HEK293 (cell line): ENCODE results near the gene FAM171A2.
"Not testable (repeated sequence)": the region's sequence is repeated elsewhere in the genome, so short reads cannot be mapped to it uniquely, and the experiment has no call there.

ENCODE experiments used
- CTCF ChIA-PET: fragments of 350-600 bp; formaldehyde crosslinking; extraction: SDS; loops from one replicate; lab custom pipeline; 2021; ENCODE audit warnings: antibody characterized with exemption; lab: Yijun Ruan, JAX
- POLR2A ChIA-PET: fragments of 300-600 bp; formaldehyde crosslinking; extraction: SDS; loops from one replicate; lab custom pipeline; 2020; ENCODE audit warnings: antibody characterized with exemption, inconsistent platforms; lab: Yijun Ruan, JAX
- H3K27ac ChIP-seq: fragments of 200-500 bp; sonication (Bioruptor generic); 2 replicates; pipeline ENCODE4 v1.5.1; 2014; ENCODE audit warnings: low read depth, low read length, control low read depth, inconsistent platforms; ENCODE audit errors: extremely low read depth
- H3K36me3 ChIP-seq, 2 experiments: fragments of 200-500 bp in 1 of 2; sonication (Bioruptor generic) in 1 of 2; 1 replicate in 1 of 2; 2 replicates in 1 of 2; pipeline ENCODE4 v1.5.1; 2014 to 2017; ENCODE audit warnings: inconsistent platforms in 2 of 2, low read length in 2 of 2; ENCODE audit not compliant: control insufficient read depth in 2 of 2, insufficient read depth in 1 of 2
- H3K4me1 ChIP-seq: fragments of 200-500 bp; sonication (Bioruptor generic); 2 replicates; pipeline ENCODE4 v1.5.1; 2014; ENCODE audit warnings: mild to moderate bottlenecking, low read length, inconsistent platforms; ENCODE audit not compliant: control insufficient read depth, insufficient read depth
- H3K4me3 ChIP-seq: 2 replicates; pipeline ENCODE4 v1.5.1; 2011; ENCODE audit warnings: low read depth, mild to moderate bottlenecking, control low read depth, low read length, moderate library complexity
- H3K9me3 ChIP-seq: fragments of 200-500 bp; sonication (Bioruptor generic); 2 replicates; pipeline ENCODE4 v1.5.1; 2014; ENCODE audit warnings: low read depth, low read length, inconsistent platforms; ENCODE audit not compliant: control insufficient read depth, insufficient read depth
- PATZ1 ChIP-seq: fragments of 450-650 bp; formaldehyde crosslinking; IDR thresholded peaks from 2 replicates; pipeline ENCODE4 v1.5.1; 2016; ENCODE audit warnings: missing biosample characterization, missing genetic modification characterization
- PRDM1 ChIP-seq: fragments of 450-650 bp; formaldehyde crosslinking; IDR thresholded peaks from 2 replicates; pipeline ENCODE4; 2016; ENCODE audit warnings: missing biosample characterization, missing genetic modification characterization
- ZBTB8A ChIP-seq: fragments of 450-650 bp; formaldehyde crosslinking; IDR thresholded peaks from 2 replicates; pipeline ENCODE4 v1.5.1; 2016; ENCODE audit warnings: missing biosample characterization, missing genetic modification characterization
- ZNF114 ChIP-seq: fragments of 450-650 bp; formaldehyde crosslinking; IDR thresholded peaks from 2 replicates; pipeline ENCODE4 v1.5.0; 2017; ENCODE audit warnings: missing biosample characterization, missing genetic modification characterization
- ZNF121 ChIP-seq: fragments of 450-650 bp; formaldehyde crosslinking; IDR thresholded peaks from 2 replicates; pipeline ENCODE4 v1.5.1; 2016; ENCODE audit warnings: missing biosample characterization, missing genetic modification characterization
- ZNF140 ChIP-seq: fragments of 450-650 bp; formaldehyde crosslinking; IDR thresholded peaks from 2 replicates; pipeline ENCODE4 v1.5.1; 2016; ENCODE audit warnings: missing biosample characterization, missing genetic modification characterization
- ZNF24 ChIP-seq: fragments of 450-650 bp; formaldehyde crosslinking; IDR thresholded peaks from 2 replicates; pipeline ENCODE4 v1.5.1; 2016; ENCODE audit warnings: missing biosample characterization, missing genetic modification characterization
- ZNF266 ChIP-seq: fragments of 450-650 bp; formaldehyde crosslinking; IDR thresholded peaks from 2 replicates; pipeline ENCODE4 v1.5.1; 2016; ENCODE audit warnings: missing biosample characterization, missing genetic modification characterization, low read depth
- ZNF362 ChIP-seq: fragments of 450-650 bp; formaldehyde crosslinking; IDR thresholded peaks from 2 replicates; pipeline ENCODE4 v1.5.1; 2016; ENCODE audit warnings: missing biosample characterization, missing genetic modification characterization
- ZNF394 ChIP-seq: fragments of 450-650 bp; formaldehyde crosslinking; IDR thresholded peaks from 2 replicates; pipeline ENCODE4 v1.5.1; 2016; ENCODE audit warnings: missing biosample characterization, missing genetic modification characterization, mild to moderate bottlenecking, moderate library complexity, borderline replicate concordance
- ZNF404 ChIP-seq: fragments of 450-650 bp; formaldehyde crosslinking; IDR thresholded peaks from 2 replicates; pipeline ENCODE4 v1.5.1; 2017; ENCODE audit warnings: missing biosample characterization, missing genetic modification characterization
- ZNF426 ChIP-seq: fragments of 450-650 bp; formaldehyde crosslinking; IDR thresholded peaks from 2 replicates; pipeline ENCODE4 v1.5.1; 2017; ENCODE audit warnings: missing biosample characterization, missing genetic modification characterization, mild to moderate bottlenecking, inconsistent platforms, moderate library complexity
- ZNF433 ChIP-seq: fragments of 450-650 bp; formaldehyde crosslinking; IDR thresholded peaks from 2 replicates; pipeline ENCODE4 v1.5.1; 2016; ENCODE audit warnings: missing biosample characterization, missing genetic modification characterization, low read depth
- ZNF514 ChIP-seq: fragments of 450-650 bp; formaldehyde crosslinking; IDR thresholded peaks from 2 replicates; pipeline ENCODE4 v1.5.1; 2016; ENCODE audit warnings: missing biosample characterization, missing genetic modification characterization
- ZNF549 ChIP-seq: fragments of 450-650 bp; IDR thresholded peaks from 2 replicates; pipeline ENCODE4 v1.5.1; 2018; ENCODE audit warnings: missing biosample characterization, missing genetic modification characterization, mild to moderate bottlenecking, inconsistent platforms, moderate library complexity
- ZNF555 ChIP-seq: fragments of 450-650 bp; formaldehyde crosslinking; conservative IDR thresholded peaks from 2 replicates; pipeline ENCODE4 v1.5.1; 2017; ENCODE audit warnings: missing biosample characterization, mild to moderate bottlenecking, missing genetic modification characterization, inconsistent platforms
- ZNF558 ChIP-seq: fragments of 450-650 bp; formaldehyde crosslinking; IDR thresholded peaks from 2 replicates; pipeline ENCODE4 v1.5.1; 2016; ENCODE audit warnings: missing biosample characterization, missing genetic modification characterization
- ZNF623 ChIP-seq: fragments of 450-650 bp; formaldehyde crosslinking; IDR thresholded peaks from 2 replicates; pipeline ENCODE4 v1.5.1; 2016; ENCODE audit warnings: missing biosample characterization, missing genetic modification characterization
- ZNF629 ChIP-seq: fragments of 450-650 bp; formaldehyde crosslinking; IDR thresholded peaks from 2 replicates; pipeline ENCODE4 v1.5.1; 2017; ENCODE audit warnings: missing biosample characterization, missing genetic modification characterization
- ZNF660 ChIP-seq: fragments of 450-650 bp; IDR thresholded peaks from 2 replicates; pipeline ENCODE4 v1.5.1; 2018; ENCODE audit warnings: missing biosample characterization, mild to moderate bottlenecking, missing genetic modification characterization
- ZNF664 ChIP-seq: fragments of 450-650 bp; formaldehyde crosslinking; IDR thresholded peaks from 2 replicates; pipeline ENCODE4 v1.5.1; 2016; ENCODE audit warnings: missing biosample characterization, missing genetic modification characterization
- ZNF791 ChIP-seq: fragments of 450-650 bp; formaldehyde crosslinking; IDR thresholded peaks from 2 replicates; pipeline ENCODE4 v1.5.1; 2016; ENCODE audit warnings: missing biosample characterization, missing genetic modification characterization
- ZNF843 ChIP-seq: fragments of 450-650 bp; formaldehyde crosslinking; IDR thresholded peaks from 2 replicates; pipeline ENCODE4 v1.5.1; 2016; ENCODE audit warnings: missing biosample characterization, missing genetic modification characterization
- TF ChIP-seq, protein P1 (sequence below): fragments of 450-650 bp; formaldehyde crosslinking; IDR thresholded peaks from 2 replicates; pipeline ENCODE4 v1.5.1; 2016; ENCODE audit warnings: missing biosample characterization, missing genetic modification characterization
- TF ChIP-seq, protein P2 (sequence below): fragments of 450-650 bp; formaldehyde crosslinking; IDR thresholded peaks from 2 replicates; pipeline ENCODE4 v1.5.1; 2016; ENCODE audit warnings: missing biosample characterization, missing genetic modification characterization

The FAM171A2 gene

GRCh38 chr17:44331249-44331760 is 32.3 kb downstream of the FAM171A2 start (continued):
- TF ChIP-seq, protein P1, sequence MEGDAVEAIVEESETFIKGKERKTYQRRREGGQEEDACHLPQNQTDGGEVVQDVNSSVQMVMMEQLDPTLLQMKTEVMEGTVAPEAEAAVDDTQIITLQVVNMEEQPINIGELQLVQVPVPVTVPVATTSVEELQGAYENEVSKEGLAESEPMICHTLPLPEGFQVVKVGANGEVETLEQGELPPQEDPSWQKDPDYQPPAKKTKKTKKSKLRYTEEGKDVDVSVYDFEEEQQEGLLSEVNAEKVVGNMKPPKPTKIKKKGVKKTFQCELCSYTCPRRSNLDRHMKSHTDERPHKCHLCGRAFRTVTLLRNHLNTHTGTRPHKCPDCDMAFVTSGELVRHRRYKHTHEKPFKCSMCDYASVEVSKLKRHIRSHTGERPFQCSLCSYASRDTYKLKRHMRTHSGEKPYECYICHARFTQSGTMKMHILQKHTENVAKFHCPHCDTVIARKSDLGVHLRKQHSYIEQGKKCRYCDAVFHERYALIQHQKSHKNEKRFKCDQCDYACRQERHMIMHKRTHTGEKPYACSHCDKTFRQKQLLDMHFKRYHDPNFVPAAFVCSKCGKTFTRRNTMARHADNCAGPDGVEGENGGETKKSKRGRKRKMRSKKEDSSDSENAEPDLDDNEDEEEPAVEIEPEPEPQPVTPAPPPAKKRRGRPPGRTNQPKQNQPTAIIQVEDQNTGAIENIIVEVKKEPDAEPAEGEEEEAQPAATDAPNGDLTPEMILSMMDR (tag by site-specific recombination): 0 out of 2 replicates have a peak, but pooled peaks have one; percentile 47
- no peak for TF ChIP-seq ZNF843 (tag by site-specific recombination)
- no peak for TF ChIP-seq ZNF114 (tag by site-specific recombination)
- no peak for TF ChIP-seq PATZ1 (tag by site-specific recombination)
- peak; percentile 42; the same call in 1 of the 2 replicates for TF ChIP-seq ZNF660
- 0 out of 2 replicates have a peak, but pooled peaks have one; percentile 15 for TF ChIP-seq ZNF24 (tag by site-specific recombination)
- TF ChIP-seq ZNF549 (tag by site-specific recombination): no peak
- no peak for TF ChIP-seq PRDM1
- no peak for TF ChIP-seq ZNF623
- TF ChIP-seq ZNF558 (tag by site-specific recombination): no peak

DNA sequence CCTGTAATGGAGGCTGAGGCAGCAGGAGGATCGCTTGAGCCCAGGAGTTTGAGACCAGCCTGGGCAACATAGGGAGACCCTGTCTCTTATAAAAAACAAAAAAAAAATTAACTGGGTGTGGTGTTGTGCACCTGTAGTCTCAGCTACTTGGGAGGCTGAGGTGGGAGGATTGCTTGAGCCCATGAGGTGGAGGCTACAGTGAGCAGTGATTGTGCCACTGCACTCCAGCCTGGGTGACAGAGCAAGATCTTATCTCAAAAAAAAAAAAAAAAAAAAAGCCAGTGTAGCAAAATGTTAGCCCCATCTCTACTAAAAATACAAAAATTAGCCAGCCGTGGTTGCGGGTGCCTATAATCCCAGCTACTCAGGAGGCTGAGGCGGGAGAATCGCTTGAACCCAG is 33.4 kb downstream of the FAM171A2 start:
- not testable (repeated sequence) for H3K9me3 ChIP-seq, H3K27ac ChIP-seq, H3K36me3 ChIP-seq, H3K4me1 ChIP-seq, H3K4me3 ChIP-seq
- ChIA-PET POLR2A (interaction anchor here (0.7 to 3.7 kb wide), 3 partner anchors 15 to 109 kb away, joined by 5 to 18 read pairs (median 8); no protein-coding TSS in a partner anchor), CTCF (interaction anchor here (0.6 to 3.7 kb wide), 23 partner anchors 10 to 745 kb away, joined by 3 to 33 read pairs (median 7); partner anchors contain the start of gene GRN)
- peak; percentile 64 for TF ChIP-seq ZNF362 (tag by site-specific recombination)

- H3K9me3 ChIP-seq, POLR2A ChIA-PET, H3K36me3 ChIP-seq, H3K27ac ChIP-seq, H3K4me1 ChIP-seq, H3K4me3 ChIP-seq: not testable (repeated sequence)
- CTCF ChIA-PET: interaction anchor here (0.6 to 3.4 kb wide), 5 partner anchors 15 to 161 kb away, joined by 3 to 27 read pairs (median 7); partner anchors contain the start of gene GRN
- TF ChIP-seq ZBTB8A (tag by site-specific recombination) (peak; percentile 61; the same call in 1 of the 2 replicates), ZNF121 (tag by site-specific recombination) (0 out of 2 replicates have a peak, but pooled peaks have one; percentile 26), ZNF623 (peak; percentile 52; the same call in 1 of the 2 replicates), ZNF555 (tag by site-specific recombination) (peak; percentile 88), ZNF266 (tag by site-specific recombination) (peak; percentile 74), ZNF404 (tag by site-specific recombination) (0 out of 2 replicates have a peak, but pooled peaks have one; percentile 54), ZNF514 (tag by site-specific recombination) (0 out of 2 replicates have a peak, but pooled peaks have one; percentile 40), ZNF140 (tag by site-specific recombination) (peak; percentile 71; the same call in 1 of the 2 replicates), ZNF426 (tag by site-specific recombination) (peak; percentile 90), ZNF791 (tag by site-specific recombination) (peak; percentile 63; the same call in 1 of the 2 replicates), ZNF664 (tag by site-specific recombination) (peak; percentile 49; the same call in 1 of the 2 replicates), ZNF433 (tag by site-specific recombination) (0 out of 2 replicates have a peak, but pooled peaks have one; percentile 43), ZNF394 (tag by site-specific recombination) (peak; percentile 95), ZNF629 (0 out of 2 replicates have a peak, but pooled peaks have one; percentile 27)
- TF ChIP-seq, protein P2, sequence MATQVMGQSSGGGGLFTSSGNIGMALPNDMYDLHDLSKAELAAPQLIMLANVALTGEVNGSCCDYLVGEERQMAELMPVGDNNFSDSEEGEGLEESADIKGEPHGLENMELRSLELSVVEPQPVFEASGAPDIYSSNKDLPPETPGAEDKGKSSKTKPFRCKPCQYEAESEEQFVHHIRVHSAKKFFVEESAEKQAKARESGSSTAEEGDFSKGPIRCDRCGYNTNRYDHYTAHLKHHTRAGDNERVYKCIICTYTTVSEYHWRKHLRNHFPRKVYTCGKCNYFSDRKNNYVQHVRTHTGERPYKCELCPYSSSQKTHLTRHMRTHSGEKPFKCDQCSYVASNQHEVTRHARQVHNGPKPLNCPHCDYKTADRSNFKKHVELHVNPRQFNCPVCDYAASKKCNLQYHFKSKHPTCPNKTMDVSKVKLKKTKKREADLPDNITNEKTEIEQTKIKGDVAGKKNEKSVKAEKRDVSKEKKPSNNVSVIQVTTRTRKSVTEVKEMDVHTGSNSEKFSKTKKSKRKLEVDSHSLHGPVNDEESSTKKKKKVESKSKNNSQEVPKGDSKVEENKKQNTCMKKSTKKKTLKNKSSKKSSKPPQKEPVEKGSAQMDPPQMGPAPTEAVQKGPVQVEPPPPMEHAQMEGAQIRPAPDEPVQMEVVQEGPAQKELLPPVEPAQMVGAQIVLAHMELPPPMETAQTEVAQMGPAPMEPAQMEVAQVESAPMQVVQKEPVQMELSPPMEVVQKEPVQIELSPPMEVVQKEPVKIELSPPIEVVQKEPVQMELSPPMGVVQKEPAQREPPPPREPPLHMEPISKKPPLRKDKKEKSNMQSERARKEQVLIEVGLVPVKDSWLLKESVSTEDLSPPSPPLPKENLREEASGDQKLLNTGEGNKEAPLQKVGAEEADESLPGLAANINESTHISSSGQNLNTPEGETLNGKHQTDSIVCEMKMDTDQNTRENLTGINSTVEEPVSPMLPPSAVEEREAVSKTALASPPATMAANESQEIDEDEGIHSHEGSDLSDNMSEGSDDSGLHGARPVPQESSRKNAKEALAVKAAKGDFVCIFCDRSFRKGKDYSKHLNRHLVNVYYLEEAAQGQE: peak; percentile 57; the same call in 1 of the 2 replicates
Observed at GRCh38 chr17:44329516-44329915, 34.1 kb downstream of the FAM171A2 start.
